Stimulated activated CD8-positive, alpha-beta memory T cell treated with anti-CD3 and anti-CD28 coated beads, Interleukin-4, amount 100 ng/mL, for 48 hours (primary cell): Measurements from ENCODE around the gene RHOV.

Source experiments
- DNase-seq: peaks from one replicate; pipeline ENCODE4 v3.0.0-alpha.2; 2020

RHOV gene

DNA sequence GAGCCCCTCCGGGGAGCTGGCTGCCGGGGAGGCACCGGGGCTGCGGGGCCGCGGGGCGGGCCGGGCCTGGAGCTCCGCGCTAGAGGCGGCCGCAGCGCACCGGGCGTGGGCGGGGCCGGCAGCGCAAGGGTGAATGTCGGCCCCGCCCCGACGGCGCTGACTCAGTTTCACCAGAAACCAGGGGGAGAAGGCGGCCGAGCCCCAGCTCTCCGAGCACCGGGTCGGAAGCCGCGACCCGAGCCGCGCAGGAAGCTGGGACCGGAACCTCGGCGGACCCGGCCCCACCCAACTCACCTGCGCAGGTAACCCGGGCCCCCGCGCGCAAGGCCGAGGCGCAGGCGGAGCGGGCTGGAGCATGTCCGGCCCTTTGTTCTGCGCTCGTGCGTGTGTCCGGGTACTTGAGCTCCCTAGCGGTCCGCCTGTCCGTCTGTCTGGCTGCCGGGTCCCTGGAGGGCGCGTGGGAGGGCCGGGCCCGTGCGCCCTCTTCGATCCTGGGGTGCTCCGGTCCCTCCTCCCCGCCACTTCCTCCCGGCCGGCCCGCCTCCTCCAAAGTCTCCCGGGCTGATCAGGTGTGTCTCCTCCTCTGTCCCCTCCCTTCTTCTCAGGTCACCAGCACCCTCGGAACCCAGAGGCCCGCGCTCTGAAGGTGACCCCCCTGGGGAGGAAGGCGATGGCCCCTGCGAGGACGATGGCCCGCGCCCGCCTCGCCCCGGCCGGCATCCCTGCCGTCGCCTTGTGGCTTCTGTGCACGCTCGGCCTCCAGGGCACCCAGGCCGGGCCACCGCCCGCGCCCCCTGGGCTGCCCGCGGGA is 29.9 kb downstream of the RHOV start, which contains the start of gene SPINT1:
TSS of gene SPINT1 (plus strand) at position 164 of the 811 bp plus-strand sequence. CDS start at position 671, 507 bp downstream.
- peak; percentile 87 for DNase-seq

DNA sequence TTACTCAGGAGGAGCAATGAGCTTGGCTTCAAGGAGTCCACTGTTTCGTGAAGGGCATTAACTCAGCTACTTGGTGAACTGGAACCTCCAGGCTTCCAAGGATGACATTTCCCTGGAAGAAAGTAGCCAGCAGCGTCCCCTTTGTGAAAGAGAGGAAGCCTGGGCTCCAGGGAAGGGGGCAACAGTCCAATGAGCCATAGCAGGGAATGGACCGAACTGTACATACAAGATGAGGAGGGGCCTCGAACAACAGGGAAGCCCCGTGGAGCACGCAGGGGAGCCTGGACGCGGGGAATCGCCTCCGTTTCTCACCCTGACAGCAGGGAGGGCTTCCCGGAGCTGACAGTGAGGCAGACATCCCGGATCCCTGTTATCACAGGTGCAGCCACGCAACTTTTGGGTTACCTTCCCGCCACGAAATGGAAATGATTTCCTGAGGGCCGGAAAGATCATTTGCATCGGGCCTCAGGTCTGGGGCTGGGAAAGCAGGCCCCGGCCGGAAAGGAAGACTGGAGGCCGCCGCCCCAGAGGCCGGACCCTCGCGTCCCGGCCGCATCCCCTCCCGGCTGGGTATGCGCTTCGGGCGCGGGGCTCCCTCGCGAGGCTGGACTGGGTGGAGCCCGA is 30.7 kb downstream of the RHOV start:
- DNase-seq = no peak

DNA sequence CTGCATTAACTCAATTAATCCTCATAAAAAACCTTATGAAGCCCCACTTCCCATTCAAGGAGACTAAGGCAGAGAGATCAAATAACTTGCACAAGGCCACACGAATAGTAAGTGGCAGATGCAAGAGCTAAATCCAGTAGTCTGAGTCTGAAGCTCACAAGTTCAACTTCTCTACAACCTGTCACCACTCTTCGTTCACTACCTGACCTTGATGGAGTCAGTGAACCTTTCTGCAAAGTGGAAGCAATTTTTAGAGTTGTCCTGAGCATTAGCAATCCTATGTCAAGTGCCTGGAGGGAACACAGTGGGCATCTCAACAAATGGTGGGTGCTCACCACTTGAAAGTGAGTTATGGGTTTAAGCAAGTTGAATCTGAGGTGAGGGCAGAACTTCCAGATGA is 32.3 kb downstream of the RHOV start:
- no peak for DNase-seq

DNA sequence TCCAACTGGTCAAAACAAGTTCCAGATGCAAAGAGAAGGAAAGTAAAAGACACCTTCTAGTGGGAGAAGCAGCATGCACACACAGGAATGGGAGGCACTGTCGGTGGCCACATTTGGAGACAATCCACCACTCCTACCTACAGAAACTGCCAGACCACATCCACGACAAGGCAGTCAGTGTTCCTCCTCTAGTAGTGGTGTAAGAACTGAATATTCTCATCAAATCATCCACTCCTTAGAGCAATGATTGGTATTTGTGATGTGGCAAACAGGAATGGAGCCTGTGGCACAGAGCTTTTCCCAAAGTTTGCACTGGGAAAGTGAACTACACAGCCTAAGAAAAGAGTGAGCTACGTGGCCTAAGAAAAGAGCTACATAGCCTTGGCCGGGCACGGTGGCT is 35.3 kb downstream of the RHOV start:
- no peak for DNase-seq

DNA sequence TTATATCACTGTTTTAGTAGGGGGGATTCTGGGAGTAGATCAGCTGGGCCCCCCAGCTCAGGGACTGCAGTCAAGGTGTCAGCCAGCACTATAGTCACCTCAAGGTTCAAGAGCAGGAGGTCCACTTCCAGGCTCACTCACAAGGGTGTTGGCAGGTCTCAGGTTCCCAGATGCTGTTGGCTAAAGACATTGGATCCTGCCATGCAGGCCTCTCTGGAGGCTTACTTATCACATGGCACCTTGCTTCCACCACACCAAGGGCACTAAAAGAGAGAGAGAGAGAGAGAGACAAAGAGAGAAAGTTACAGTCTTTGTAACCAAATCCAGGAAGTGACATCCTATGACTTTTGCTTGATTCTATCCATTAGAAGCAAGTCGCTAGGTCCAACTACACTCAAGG is 38.0 kb downstream of the RHOV start:
- DNase-seq = no peak

DNA sequence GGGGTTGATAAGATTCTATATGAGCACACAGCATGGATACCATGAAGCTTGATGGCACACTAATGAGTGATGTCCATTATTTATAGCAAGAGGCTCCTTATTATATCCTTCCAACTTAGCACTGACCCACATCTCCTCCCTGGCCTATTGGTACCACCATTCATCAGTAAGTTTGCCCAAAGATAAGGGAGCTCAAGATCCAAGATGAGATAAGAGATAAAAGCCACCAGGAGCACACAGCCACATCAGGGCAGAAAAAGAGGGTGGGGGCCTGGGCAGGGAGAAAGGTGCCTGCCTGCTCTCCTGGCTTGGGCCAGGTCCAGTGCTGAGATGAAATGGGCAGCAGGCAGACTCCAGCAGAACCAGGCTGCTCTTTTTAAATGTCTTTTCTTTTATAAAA is 41.1 kb downstream of the RHOV start:
- no peak for DNase-seq

DNA sequence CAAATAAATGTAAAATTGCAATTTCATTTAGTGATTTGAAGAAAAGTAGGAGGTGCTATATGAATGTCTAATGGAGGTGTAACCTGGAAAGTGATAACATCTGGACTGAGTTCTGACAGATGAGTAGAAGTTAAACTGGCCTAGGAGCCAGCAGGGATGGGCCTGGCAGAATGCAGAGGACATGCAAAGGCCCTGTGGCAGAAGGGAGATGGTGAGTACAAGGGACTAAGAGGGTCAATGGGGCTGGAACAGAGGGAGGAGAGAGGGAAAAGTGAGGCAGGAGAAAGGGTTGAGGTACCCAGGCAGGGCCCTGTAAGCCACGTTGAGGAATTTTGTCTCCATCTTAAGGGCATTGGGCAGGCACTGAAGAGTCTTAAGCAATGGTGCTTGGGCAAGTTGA is 42.2 kb downstream of the RHOV start:
- no peak for DNase-seq

DNA sequence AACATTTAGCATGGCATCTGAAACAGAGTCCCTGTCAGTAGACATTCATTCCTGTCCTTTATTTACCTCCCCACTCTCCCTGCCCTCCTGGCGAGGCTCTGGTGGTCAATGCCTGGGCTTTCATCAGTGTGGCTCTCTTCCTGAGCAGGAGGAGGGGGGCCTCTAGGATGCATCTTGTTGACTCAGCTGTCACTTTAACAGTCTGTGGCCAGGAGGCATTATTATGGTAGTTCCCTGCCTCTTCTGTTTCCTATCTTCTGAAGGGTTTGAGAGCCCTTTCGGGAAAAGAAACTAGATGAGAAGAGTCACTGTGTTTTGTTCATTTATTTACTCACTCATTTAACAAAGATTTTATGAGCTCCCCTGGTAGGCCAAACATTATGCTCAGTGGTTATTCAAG is 43.1 kb downstream of the RHOV start:
- no peak for DNase-seq

DNA sequence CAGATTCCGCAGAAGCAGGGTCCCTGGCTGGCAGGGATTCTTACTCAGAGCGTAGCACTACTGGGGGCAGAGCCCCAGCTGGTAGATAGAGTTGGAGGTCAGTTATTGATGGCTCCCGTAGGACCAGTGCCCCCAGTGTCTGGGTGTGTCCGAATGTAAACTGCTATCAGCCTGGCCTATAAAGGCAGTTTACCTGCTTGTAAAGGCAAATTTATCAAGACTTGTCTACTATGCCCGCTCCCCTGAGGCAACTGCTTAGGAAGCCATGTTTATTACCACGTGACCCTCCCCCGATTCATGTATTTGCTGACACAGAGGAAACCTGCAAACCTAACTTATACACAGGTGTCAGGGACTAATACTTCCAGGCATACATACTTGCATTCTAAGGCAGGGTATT is 44.9 kb downstream of the RHOV start:
- DNase-seq = no peak

DNA sequence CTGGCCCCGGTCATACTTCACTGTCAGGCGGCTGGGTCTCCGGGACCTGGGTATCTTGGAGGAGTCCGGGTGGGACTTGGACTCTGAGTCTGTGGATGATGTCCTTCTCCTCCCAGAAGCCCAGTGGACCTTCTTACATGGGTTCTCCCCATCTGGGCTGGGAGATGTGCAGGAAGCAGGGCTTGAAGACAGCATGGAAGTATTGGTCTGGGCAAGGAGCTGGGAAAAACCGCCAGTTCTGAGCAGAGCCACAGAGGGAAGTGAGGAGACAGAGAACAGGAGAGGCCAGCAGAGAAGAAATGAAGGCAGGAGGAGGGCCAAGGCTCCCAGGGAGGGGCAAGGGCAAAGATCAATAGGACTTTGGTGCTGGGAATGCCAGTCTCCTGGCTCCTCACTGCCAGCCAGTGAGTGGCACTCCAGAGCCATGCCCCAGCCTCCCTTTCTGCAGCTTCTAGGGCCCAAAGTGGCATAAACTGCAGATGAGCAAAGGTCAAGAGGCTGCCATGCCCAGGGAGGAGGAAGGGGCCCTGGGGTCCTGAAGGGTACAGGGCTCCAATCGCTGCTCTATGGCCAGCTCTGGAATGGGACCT is 45.5 kb downstream of the RHOV start, which contains the start of gene PPP1R14D:
TSS of gene PPP1R14D (minus strand) at position 262 of the 590 bp plus-strand sequence. CDS start at position 195, 67 bp downstream.
- no peak for DNase-seq

DNA sequence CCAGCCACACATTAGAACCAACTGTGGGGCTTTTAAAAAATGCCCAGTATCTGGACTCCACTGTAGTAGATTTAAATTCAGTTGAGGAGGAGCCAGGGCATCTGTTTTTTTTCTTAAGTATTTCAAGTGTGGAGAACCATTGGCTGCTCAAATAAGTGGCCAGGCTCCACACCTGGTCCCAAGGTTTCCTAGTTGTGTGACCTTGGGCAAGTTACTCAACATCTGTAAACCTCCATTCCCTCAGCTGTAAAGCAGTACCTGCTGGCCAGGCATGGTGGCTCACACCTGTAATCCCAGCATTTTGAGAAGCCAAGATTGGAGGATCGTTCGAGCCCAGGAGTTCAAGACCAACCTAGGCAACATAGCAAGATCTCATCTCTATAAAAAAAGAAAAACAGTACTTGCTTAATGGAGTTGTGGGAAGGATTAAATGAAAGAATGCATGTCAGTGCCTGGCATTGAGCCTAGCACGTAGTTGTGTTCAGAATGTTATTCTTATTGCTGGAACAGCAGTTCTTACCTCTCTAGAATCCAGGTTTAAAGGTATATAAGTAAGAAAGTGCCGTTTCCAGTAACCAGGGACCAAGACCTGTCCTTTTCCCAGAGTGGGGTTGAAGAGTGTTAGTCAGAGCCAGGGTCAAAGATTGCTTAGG is 47.5 kb downstream of the RHOV start:
- DNase-seq = no peak

DNA sequence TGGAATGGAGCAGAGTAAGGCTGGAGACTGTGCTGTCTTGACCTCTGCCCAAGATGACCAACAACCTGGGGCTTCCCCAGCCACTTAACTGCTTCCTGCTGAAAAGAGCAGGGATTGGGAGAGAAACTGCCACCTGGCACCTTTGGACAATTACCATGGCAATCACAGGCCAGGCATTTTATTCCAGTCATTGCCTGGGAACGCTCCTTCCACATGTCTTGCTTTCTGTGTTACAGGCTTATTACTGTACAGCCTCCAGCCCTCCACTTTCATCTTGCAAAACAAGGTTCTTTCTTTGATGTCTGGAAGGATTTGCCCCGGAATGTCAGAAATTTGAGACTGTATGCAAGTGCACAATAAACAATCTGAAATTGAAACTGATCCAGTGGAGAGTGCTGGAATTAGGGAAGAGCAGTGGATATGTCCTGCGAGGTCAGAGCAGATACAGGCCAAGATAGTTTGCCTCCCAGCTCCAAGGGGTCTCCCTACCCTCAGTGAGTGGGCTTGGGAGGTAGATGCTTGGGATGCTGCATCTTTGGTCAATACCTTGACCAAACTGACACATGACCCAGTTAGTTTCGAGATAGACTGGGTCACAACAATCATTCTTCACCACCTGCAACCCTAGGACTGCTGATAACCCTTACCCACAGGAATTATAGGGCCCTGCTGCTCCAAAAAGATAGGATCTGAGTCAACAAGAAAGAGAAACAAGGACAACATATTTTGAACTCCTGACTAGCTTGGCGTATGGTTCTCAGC is 48.2 kb downstream of the RHOV start:
- no peak for DNase-seq

DNA sequence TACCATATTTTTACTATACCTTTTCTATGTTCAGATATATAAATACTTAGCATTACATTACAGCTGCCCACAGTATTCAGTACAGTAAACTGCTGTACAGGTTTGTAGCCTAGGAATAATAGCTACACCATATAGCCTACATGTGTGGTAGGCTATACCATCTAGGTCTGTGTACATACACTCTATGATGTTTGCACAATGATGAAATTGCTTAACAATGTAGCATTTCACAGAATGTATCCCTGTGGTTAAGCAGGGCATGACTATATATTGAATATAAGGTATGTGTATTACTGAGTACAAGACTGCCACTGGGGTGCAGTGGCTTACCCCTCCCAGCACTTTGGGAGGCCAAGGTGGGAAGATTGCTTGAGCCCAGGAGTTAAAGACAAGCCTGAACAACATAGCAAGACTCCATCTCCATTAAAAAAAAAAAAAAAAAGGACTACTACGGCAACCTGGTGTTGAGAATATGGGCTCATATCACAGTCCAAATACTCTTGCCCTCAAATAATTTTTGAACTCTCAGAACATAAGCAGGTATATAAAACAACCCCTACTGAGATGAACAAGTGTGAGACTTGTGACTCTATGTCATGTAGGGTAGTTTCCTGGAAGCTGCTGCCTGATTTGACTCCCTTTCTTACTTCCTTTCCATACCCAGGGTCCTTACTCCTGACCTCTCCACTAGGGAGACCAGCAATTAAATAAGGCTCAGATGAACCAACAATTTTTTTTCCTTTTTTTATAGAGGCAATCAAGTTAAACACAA is 50.3 kb downstream of the RHOV start:
- no peak for DNase-seq
